Measurements from ENCODE around the gene CADM2. TPM values are rescaled to one million over a fixed set of nuclear protein-coding genes. Genes with fewer than 3 reads are reported as not detected.

CADM2 gene
- total RNA-seq, 1 experiment from 2014 or later: not detected

GRCh38 chr3:85977615-85978338, 1019.0 kb downstream of the CADM2 start:
- Histone ChIP-seq H3K4me3 (replicated peaks in 1 of 2; ENCODE audit: low read depth in 1 of 2, low read length in 2 of 2) (no peak overlapping the region), H3K36me3 (ENCODE audit: control insufficient read depth in 1 of 2, insufficient read depth in 2 of 2, low read length in 2 of 2) (no peaks in the 10 kb centered on the region), H3K27me3 (ENCODE audit: insufficient read depth, low read length) (no peaks in the 10 kb centered on the region), H3K9me2 (ENCODE audit: insufficient read depth) (no peaks in the 10 kb centered on the region), H3K27ac (ENCODE audit: low read depth, low read length) (no peak overlapping the region), H3K4me2 (ENCODE audit: low read length) (no peak overlapping the region), H3K79me2 (ENCODE audit: insufficient read depth, low read length) (no peaks in the 10 kb centered on the region), H3K9me3 (ENCODE audit: control insufficient read depth in 1 of 2, insufficient read depth in 1 of 2, low read depth in 1 of 2, low read length in 2 of 2) (peaks cover 3 to 16% of the 10 kb centered on the region in 2 experiments), H2AFZ (ENCODE audit: low read depth, low read length, poor library complexity, severe bottlenecking) (no peak overlapping the region), H4K20me1 (ENCODE audit: insufficient read depth) (no peaks in the 10 kb centered on the region), H3K4me1 (ENCODE audit: control insufficient read depth in 1 of 2, insufficient read depth in 2 of 2, low read length in 2 of 2) (no peaks in the 10 kb centered on the region), H3K9ac (ENCODE audit: low read length) (no peak overlapping the region)
- RAD21 ChIA-PET (ENCODE audit: low non-redundant PET in 1 of 2, low total read pairs in 2 of 2, uncharacterized antibody in 2 of 2, unreplicated experiment in 2 of 2): no interaction called here
- ATAC-seq (no peak), DNase-seq (ENCODE audit: low read depth, low spot score) (no peak)
- TF ChIP-seq ZNF274 (IDR thresholded peaks at IDR 0.05; ENCODE audit: low read depth, low read length): no peak
- no peak for TF ChIP-seq SP1 (IDR thresholded peaks at IDR 0.05; ENCODE audit: low read depth)
- TF ChIP-seq YY1 (IDR thresholded peaks at IDR 0.05; ENCODE audit: extremely low read depth, insufficient replicate concordance, low read depth, low read length): no peak
- TF ChIP-seq, protein P1, sequence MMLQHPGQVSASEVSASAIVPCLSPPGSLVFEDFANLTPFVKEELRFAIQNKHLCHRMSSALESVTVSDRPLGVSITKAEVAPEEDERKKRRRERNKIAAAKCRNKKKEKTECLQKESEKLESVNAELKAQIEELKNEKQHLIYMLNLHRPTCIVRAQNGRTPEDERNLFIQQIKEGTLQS (IDR thresholded peaks at IDR 0.05): no peak
- TF ChIP-seq POLR2A (IDR thresholded peaks at IDR 0.05; ENCODE audit: borderline replicate concordance, extremely low read depth, insufficient read depth, insufficient read length): no peak
- no peak for TF ChIP-seq RAD21 (IDR thresholded peaks at IDR 0.05; ENCODE audit: low read depth)
- TF ChIP-seq CEBPB (IDR thresholded peaks at IDR 0.05; ENCODE audit: low read depth): no peak
- TF ChIP-seq ELF1 (IDR thresholded peaks at IDR 0.05; ENCODE audit: borderline replicate concordance, low read depth): no peak
- TF ChIP-seq, protein P2, sequence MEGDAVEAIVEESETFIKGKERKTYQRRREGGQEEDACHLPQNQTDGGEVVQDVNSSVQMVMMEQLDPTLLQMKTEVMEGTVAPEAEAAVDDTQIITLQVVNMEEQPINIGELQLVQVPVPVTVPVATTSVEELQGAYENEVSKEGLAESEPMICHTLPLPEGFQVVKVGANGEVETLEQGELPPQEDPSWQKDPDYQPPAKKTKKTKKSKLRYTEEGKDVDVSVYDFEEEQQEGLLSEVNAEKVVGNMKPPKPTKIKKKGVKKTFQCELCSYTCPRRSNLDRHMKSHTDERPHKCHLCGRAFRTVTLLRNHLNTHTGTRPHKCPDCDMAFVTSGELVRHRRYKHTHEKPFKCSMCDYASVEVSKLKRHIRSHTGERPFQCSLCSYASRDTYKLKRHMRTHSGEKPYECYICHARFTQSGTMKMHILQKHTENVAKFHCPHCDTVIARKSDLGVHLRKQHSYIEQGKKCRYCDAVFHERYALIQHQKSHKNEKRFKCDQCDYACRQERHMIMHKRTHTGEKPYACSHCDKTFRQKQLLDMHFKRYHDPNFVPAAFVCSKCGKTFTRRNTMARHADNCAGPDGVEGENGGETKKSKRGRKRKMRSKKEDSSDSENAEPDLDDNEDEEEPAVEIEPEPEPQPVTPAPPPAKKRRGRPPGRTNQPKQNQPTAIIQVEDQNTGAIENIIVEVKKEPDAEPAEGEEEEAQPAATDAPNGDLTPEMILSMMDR (IDR thresholded peaks at IDR 0.05 in 2 of 3, conservative IDR thresholded peaks at IDR 0.05 in 1 of 3; ENCODE audit: borderline replicate concordance in 1 of 3, insufficient read depth in 1 of 3, low read depth in 2 of 3, low read length in 2 of 3): no peak
- TF ChIP-seq JUND (IDR thresholded peaks at IDR 0.05): no peak
- no peak for TF ChIP-seq MAX (IDR thresholded peaks at IDR 0.05)
- TF ChIP-seq CBX3 (IDR thresholded peaks at IDR 0.05; ENCODE audit: low read depth): no peak
- no peak for TF ChIP-seq EZH2 (IDR thresholded peaks at IDR 0.05)
- no peak for TF ChIP-seq EZH2phosphoT487 (IDR thresholded peaks at IDR 0.05; ENCODE audit: borderline replicate concordance)
- no peak for TF ChIP-seq SRF (IDR thresholded peaks at IDR 0.05; ENCODE audit: low read depth)
- TF ChIP-seq ZBTB33 (IDR thresholded peaks at IDR 0.05; ENCODE audit: extremely low read depth, insufficient replicate concordance, low read length): no peak
- no peak for TF ChIP-seq SIN3A (IDR thresholded peaks at IDR 0.05; ENCODE audit: low read depth)
- no peak for TF ChIP-seq FOSL1 (IDR thresholded peaks at IDR 0.05; ENCODE audit: low read depth)
- no peak for TF ChIP-seq POLR2AphosphoS5 (IDR thresholded peaks at IDR 0.05; ENCODE audit: low read depth, low read length)
- intact Hi-C loops (cut with micrococcal nuclease): no loop called here
- CTCF ChIA-PET: no interaction called here
- POLR2A ChIA-PET: no interaction called here
- no TSS peak for BruUV-seq (replicated peaks)
